IPS-18a (cell line): ENCODE measurements around the gene TMEM168.
A peak's percentile ranks its signal among the peaks of the same experiment; 100 is the strongest.
"Not testable (repeated sequence)": the region's sequence is repeated elsewhere in the genome, so short reads cannot be mapped to it uniquely, and the experiment has no call there.

Source experiments
- H3K27ac ChIP-seq: one replicate; pipeline ENCODE4 v1.5.1; 2013; ENCODE audit warnings: low read length
- H3K27me3 ChIP-seq: one replicate; pipeline ENCODE4 v1.6.1; 2013; ENCODE audit warnings: mild to moderate bottlenecking, low read length; ENCODE audit not compliant: control insufficient read depth, insufficient read depth
- H3K36me3 ChIP-seq: one replicate; pipeline ENCODE4 v1.6.1; 2013; ENCODE audit warnings: low read depth, low read length; ENCODE audit not compliant: control insufficient read depth
- H3K4me1 ChIP-seq: one replicate; pipeline ENCODE4 v1.6.1; 2013; ENCODE audit warnings: low read depth, low read length; ENCODE audit not compliant: control insufficient read depth
- H3K4me3 ChIP-seq: one replicate; pipeline ENCODE4 v1.5.1; 2013; ENCODE audit warnings: low read length
- H3K9ac ChIP-seq: one replicate; pipeline ENCODE4 v1.6.1; 2013; ENCODE audit warnings: mild to moderate bottlenecking, low read length, moderate library complexity
- H3K9me3 ChIP-seq: one replicate; pipeline ENCODE4 v1.6.1; 2013; ENCODE audit warnings: low read depth, low read length; ENCODE audit not compliant: control insufficient read depth

Gene TMEM168

GRCh38 chr7:112789817-112790585 is at the start of gene TMEM168:
Gene TMEM168, minus strand, starts transcription at chr7:112790393. Its CDS starts 5,568 bp downstream, at chr7:112784825.
- Histone ChIP-seq H3K27me3 (no peaks in the 10 kb centered on the region), H3K9ac (peak within 1 kb of the TSS; percentile 91), H3K27ac (peak within 1 kb of the TSS; percentile 64), H3K4me1 (no peaks in the 10 kb centered on the region), H3K4me3 (peak within 1 kb of the TSS; percentile 95), H3K36me3 (no peaks in the 10 kb centered on the region), H3K9me3 (no peaks in the 10 kb centered on the region)

GRCh38 chr7:112835928-112836327 is 45.7 kb upstream of the TMEM168 start:
- H3K9ac ChIP-seq, H3K27ac ChIP-seq, H3K27me3 ChIP-seq, H3K4me1 ChIP-seq, H3K9me3 ChIP-seq, H3K4me3 ChIP-seq, H3K36me3 ChIP-seq: not testable (repeated sequence)

GRCh38 chr7:112833082-112833481 is 42.9 kb upstream of the TMEM168 start:
- peaks cover 3% of the 10 kb centered on the region for H3K9me3 ChIP-seq
- H3K36me3 ChIP-seq: no peaks in the 10 kb centered on the region
- no peak overlapping the region for H3K9ac ChIP-seq
- no peak overlapping the region for H3K27ac ChIP-seq
- no peaks in the 10 kb centered on the region for H3K4me1 ChIP-seq
- H3K27me3 ChIP-seq: no peaks in the 10 kb centered on the region
- no peak overlapping the region for H3K4me3 ChIP-seq

GRCh38 chr7:112830769-112831168 is 40.6 kb upstream of the TMEM168 start:
- H3K4me3 ChIP-seq: no peak overlapping the region
- no peaks in the 10 kb centered on the region for H3K36me3 ChIP-seq
- H3K27me3 ChIP-seq: no peaks in the 10 kb centered on the region
- peaks cover 3% of the 10 kb centered on the region for H3K9me3 ChIP-seq
- H3K4me1 ChIP-seq: no peaks in the 10 kb centered on the region
- H3K9ac ChIP-seq: no peak overlapping the region
- H3K27ac ChIP-seq: no peak overlapping the region

- no peaks in the 10 kb centered on the region for H3K36me3 ChIP-seq
- peaks cover 3% of the 10 kb centered on the region for H3K9me3 ChIP-seq
- no peak overlapping the region for H3K27ac ChIP-seq
- H3K9ac ChIP-seq: no peak overlapping the region
- H3K27me3 ChIP-seq: no peaks in the 10 kb centered on the region
- no peak overlapping the region for H3K4me3 ChIP-seq
- no peaks in the 10 kb centered on the region for H3K4me1 ChIP-seq
Measured at GRCh38 chr7:112828696-112829095, 38.5 kb upstream of the TMEM168 start.

- Histone ChIP-seq H3K9ac (no peak overlapping the region), H3K27me3 (no peaks in the 10 kb centered on the region), H3K4me3 (no peak overlapping the region), H3K36me3 (peaks cover 5% of the 10 kb centered on the region), H3K9me3 (no peaks in the 10 kb centered on the region), H3K4me1 (no peaks in the 10 kb centered on the region), H3K27ac (no peak overlapping the region)
Measured at GRCh38 chr7:112821345-112821744, 31.2 kb upstream of the TMEM168 start.

GRCh38 chr7:112819536-112819935 is 29.3 kb upstream of the TMEM168 start:
- Histone ChIP-seq H3K36me3 (peaks cover 5% of the 10 kb centered on the region), H3K4me3 (no peak overlapping the region), H3K9ac (no peak overlapping the region), H3K27ac (no peak overlapping the region), H3K27me3 (no peaks in the 10 kb centered on the region), H3K4me1 (no peaks in the 10 kb centered on the region), H3K9me3 (no peaks in the 10 kb centered on the region)

GRCh38 chr7:112806156-112806555 is 16.0 kb upstream of the TMEM168 start:
- Histone ChIP-seq H3K9ac (no peak overlapping the region), H3K27ac (no peak overlapping the region), H3K9me3 (no peaks in the 10 kb centered on the region), H3K4me3 (no peak overlapping the region), H3K4me1 (peaks cover 7% of the 10 kb centered on the region), H3K27me3 (no peaks in the 10 kb centered on the region), H3K36me3 (no peaks in the 10 kb centered on the region)

GRCh38 chr7:112802406-112802805 is 12.2 kb upstream of the TMEM168 start:
- Histone ChIP-seq H3K9me3 (no peaks in the 10 kb centered on the region), H3K27me3 (no peaks in the 10 kb centered on the region), H3K4me1 (no peaks in the 10 kb centered on the region), H3K4me3 (no peak overlapping the region), H3K36me3 (no peaks in the 10 kb centered on the region), H3K27ac (no peak overlapping the region), H3K9ac (no peak overlapping the region)

GRCh38 chr7:112800486-112800885 is 10.3 kb upstream of the TMEM168 start:
- Histone ChIP-seq H3K27me3 (no peaks in the 10 kb centered on the region), H3K4me1 (no peaks in the 10 kb centered on the region), H3K4me3 (no peak overlapping the region), H3K9ac (no peak overlapping the region), H3K36me3 (no peaks in the 10 kb centered on the region), H3K9me3 (no peaks in the 10 kb centered on the region), H3K27ac (no peak overlapping the region)

GRCh38 chr7:112799448-112800120 is 9.4 kb upstream of the TMEM168 start:
- no peaks in the 10 kb centered on the region for H3K27me3 ChIP-seq
- H3K27ac ChIP-seq: no peak overlapping the region
- H3K9ac ChIP-seq: no peak overlapping the region
- H3K36me3 ChIP-seq: no peaks in the 10 kb centered on the region
- no peaks in the 10 kb centered on the region for H3K9me3 ChIP-seq
- H3K4me1 ChIP-seq: no peaks in the 10 kb centered on the region
- no peak overlapping the region for H3K4me3 ChIP-seq
